IMR-90 (cell line): ENCODE data around the gene ALDH1B1. TPM values are rescaled to one million over a fixed set of nuclear protein-coding genes. Genes with fewer than 3 reads are reported as not detected.

ENCODE experiments used
- ATAC-seq: fragments of 200-7000 bp; cut with Tn5 transposase; 2 replicates; pipeline ENCODE4 v1.9.1; 2020; ENCODE audit warnings: low read depth, mild to moderate bottlenecking, moderate library complexity
- BruUV-seq: library from RNA; stranded (reverse); fragments of 400-500 nt; replicated peaks from 2 replicates; lab custom pipeline; 2021; lab: Mats Ljungman, UMichigan
- CTCF ChIA-PET: fragments of 300-600 bp; formaldehyde crosslinking; extraction: SDS; loops from one replicate; lab custom pipeline; 2021; ENCODE audit warnings: antibody characterized with exemption; lab: Yijun Ruan, JAX
- POLR2A ChIA-PET: fragments of 300-600 bp; sonication (Branson Sonifier 250); formaldehyde crosslinking; loops from one replicate; lab custom pipeline; 2022; ENCODE audit warnings: antibody characterized with exemption; ENCODE audit not compliant: unreplicated experiment; lab: Charles Lee
- DNase-seq: peaks from one replicate; pipeline ENCODE4 v3.0.0; 2013
- H2AFZ ChIP-seq: replicated peaks from 2 replicates; pipeline ENCODE3; 2013; ENCODE audit warnings: low read length, mild to moderate bottlenecking; ENCODE audit not compliant: poor library complexity
- H2AK5ac ChIP-seq: 2 replicates; pipeline ENCODE4 v1.6.1; 2013; ENCODE audit warnings: low read depth, low read length, inconsistent platforms
- H2AK9ac ChIP-seq: replicated peaks from 2 replicates; pipeline ENCODE3; 2013; ENCODE audit warnings: mild to moderate bottlenecking, low read depth, low read length, moderate library complexity; ENCODE audit not compliant: poor library complexity
- H2BK120ac ChIP-seq: 2 replicates; pipeline ENCODE4 v1.6.1; 2013; ENCODE audit warnings: low read depth, low read length, inconsistent platforms
- H2BK15ac ChIP-seq: 3 replicates; pipeline ENCODE4 v1.6.1; 2013; ENCODE audit warnings: low read depth, low read length, inconsistent platforms
- H2BK20ac ChIP-seq: 2 replicates; pipeline ENCODE4 v1.6.1; 2013; ENCODE audit warnings: low read depth, mild to moderate bottlenecking, inconsistent platforms, low read length, moderate library complexity
- H2BK5ac ChIP-seq: 2 replicates; pipeline ENCODE4 v1.6.1; 2013; ENCODE audit warnings: mild to moderate bottlenecking, low read depth, low read length, inconsistent platforms; ENCODE audit not compliant: poor library complexity, severe bottlenecking
- H3K14ac ChIP-seq: replicated peaks from 2 replicates; pipeline ENCODE4 v1.6.1; 2013; ENCODE audit warnings: low read depth, low read length, inconsistent platforms
- H3K18ac ChIP-seq: 2 replicates; pipeline ENCODE4 v1.6.1; 2013; ENCODE audit warnings: low read depth, low read length, control low read depth
- H3K23ac ChIP-seq: 2 replicates; pipeline ENCODE4 v1.6.1; 2013; ENCODE audit warnings: low read depth, low read length, inconsistent platforms
- H3K27ac ChIP-seq: 2 replicates; pipeline ENCODE4 v1.5.1; 2013; ENCODE audit warnings: mild to moderate bottlenecking, control low read depth, low read length; ENCODE audit not compliant: insufficient read depth
- H3K27me3 ChIP-seq: 2 replicates; pipeline ENCODE4 v1.6.1; 2013; ENCODE audit warnings: low read length; ENCODE audit not compliant: control insufficient read depth, insufficient read depth
- H3K36me3 ChIP-seq: 2 replicates; pipeline ENCODE4 v1.6.1; 2013; ENCODE audit warnings: low read length, mixed read lengths; ENCODE audit not compliant: control insufficient read depth, insufficient read depth
- H3K4ac ChIP-seq: 2 replicates; pipeline ENCODE4 v1.6.1; 2013; ENCODE audit warnings: low read depth, low read length, inconsistent platforms
- H3K4me1 ChIP-seq: 2 replicates; pipeline ENCODE4 v1.6.1; 2013; ENCODE audit warnings: low read length, mixed read lengths; ENCODE audit not compliant: control insufficient read depth, insufficient read depth
- H3K4me2 ChIP-seq: 2 replicates; pipeline ENCODE4 v1.6.1; 2013; ENCODE audit warnings: low read depth, mild to moderate bottlenecking, control low read depth, low read length, moderate library complexity
- H3K4me3 ChIP-seq: 2 replicates; pipeline ENCODE4 v1.5.1; 2013; ENCODE audit warnings: low read depth, mild to moderate bottlenecking, control low read depth, low read length, moderate library complexity; ENCODE audit not compliant: insufficient read depth
- H3K56ac ChIP-seq: 2 replicates; pipeline ENCODE4 v1.6.1; 2013; ENCODE audit warnings: low read length, inconsistent platforms; ENCODE audit not compliant: insufficient read depth; ENCODE audit errors: extremely low read depth
- H3K79me1 ChIP-seq, 2 experiments: 2 replicates each; pipeline ENCODE4 v1.6.1; 2013; ENCODE audit warnings: low read length in 2 of 2, inconsistent platforms in 1 of 2, low read depth in 1 of 2
- H3K9ac ChIP-seq: 2 replicates; pipeline ENCODE4 v1.6.1; 2013; ENCODE audit warnings: low read depth, low read length, control low read depth
- H3K9me1 ChIP-seq: 2 replicates; pipeline ENCODE4 v1.6.1; 2013; ENCODE audit warnings: low read length, inconsistent platforms; ENCODE audit not compliant: insufficient read depth
- H3K9me3 ChIP-seq: 2 replicates; pipeline ENCODE4 v1.6.1; 2013; ENCODE audit warnings: low read length; ENCODE audit not compliant: control insufficient read depth, insufficient read depth
- H4K20me1 ChIP-seq: 2 replicates; pipeline ENCODE4 v1.6.1; 2013; ENCODE audit warnings: low read length, inconsistent platforms; ENCODE audit not compliant: insufficient read depth
- H4K5ac ChIP-seq: 2 replicates; pipeline ENCODE4 v1.6.1; 2013; ENCODE audit warnings: mild to moderate bottlenecking, low read depth, low read length, control low read depth
- H4K8ac ChIP-seq, 2 experiments: 2 replicates each; pipeline ENCODE4 v1.6.1; 2013; ENCODE audit warnings: low read depth in 2 of 2, low read length in 2 of 2, control low read depth in 1 of 2, inconsistent platforms in 1 of 2
- H4K91ac ChIP-seq: 2 replicates; pipeline ENCODE4 v1.6.1; 2013; ENCODE audit warnings: low read depth, low read length, inconsistent platforms; ENCODE audit not compliant: insufficient read depth
- CHD1 ChIP-seq: IDR thresholded peaks from 2 replicates; pipeline ENCODE4 v1.6.1; 2012; ENCODE audit warnings: low read depth, low read length, improper control_type of control experiment
- NFE2L2 ChIP-seq: fragments of 150-350 bp; IDR thresholded peaks from 2 replicates; pipeline ENCODE4 v1.6.1; 2016; ENCODE audit warnings: low read depth, mild to moderate bottlenecking, low read length
- RFX5 ChIP-seq: IDR thresholded peaks from 2 replicates; pipeline ENCODE4 v1.8.0; 2012; ENCODE audit warnings: low read depth, mild to moderate bottlenecking, low read length, moderate library complexity
- SMC3 ChIP-seq: fragments of 150-350 bp; IDR thresholded peaks from 2 replicates; pipeline ENCODE4 v1.6.1; 2016; ENCODE audit warnings: low read depth, mild to moderate bottlenecking, antibody characterized with exemption, low read length, moderate library complexity
- WGBS, 2 experiments: methylation state at CpG; one replicate each; pipeline versions ENCODE4 v1.1.5 to v1.1.7; 2013; ENCODE audit warnings: missing lambda C conversion rate in 2 of 2; ENCODE audit not compliant: insufficient read length in 1 of 2; ENCODE audit errors: extremely low coverage in 2 of 2; 5-methylcytosine and 5-hydroxymethylcytosine counted together
- dilution Hi-C: fragments of 300-500 bp; cut with HindIII; formaldehyde crosslinking; loops from one replicate; pipeline ENCODE4 v1.14.3; 2018; ENCODE audit warnings: low sequenced_read_pairs; ENCODE audit not compliant: unreplicated experiment
- in situ Hi-C: fragments of 300-500 bp; cut with MboI; formaldehyde crosslinking; loops from 3 replicates; pipeline ENCODE4 v1.14.3; 2019; ENCODE audit warnings: low sequenced_read_pairs, inconsistent platforms, mixed read lengths
- intact Hi-C: fragments of 100-400 bp; cut with micrococcal nuclease; formaldehyde crosslinking; loops from 2 replicates; pipeline ENCODE4 v1.10.0; 2022
- polyA plus RNA-seq, 3 experiments: library from polyadenylated mRNA; depleted of rRNA; stranded (reverse); fragments of >200 nt; gene quantifications; 2 replicates each; pipeline ENCODE4 v1.2.3, GENCODE V29; 2012; ENCODE audit warnings: low replicate concordance in 1 of 3
- total RNA-seq: library from RNA; depleted of rRNA; stranded (reverse); fragments of >200 nt; gene quantifications from 2 replicates; pipeline ENCODE4 v1.2.3, GENCODE V29; 2012
- TF ChIP-seq, protein P1 (sequence below): fragments of 150-350 bp; IDR thresholded peaks from 2 replicates; pipeline ENCODE4 v1.6.1; 2016; ENCODE audit warnings: low read depth, mild to moderate bottlenecking, low read length, moderate library complexity, borderline replicate concordance
- TF ChIP-seq, protein P2 (sequence below): conservative IDR thresholded peaks from 2 replicates; pipeline ENCODE4 v1.5.1; 2012; ENCODE audit warnings: mild to moderate bottlenecking, low read depth, low read length, improper control_type of control experiment

ALDH1B1 gene
- total and polyA plus RNA-seq, 2 of the 4 experiments (the other 2 are of a cell fraction) = 29.6 to 37.6 TPM

- Histone ChIP-seq H2AK9ac (no peak overlapping the region), H3K27me3 (peaks cover 39% of the 10 kb centered on the region), H3K36me3 (no peaks in the 10 kb centered on the region), H2BK15ac (no peak overlapping the region), H3K9me3 (no peaks in the 10 kb centered on the region), H3K23ac (no peak overlapping the region), H3K9ac (no peak overlapping the region), H3K27ac (no peak overlapping the region), H2BK20ac (no peak overlapping the region), H3K4ac (no peak overlapping the region), H4K20me1 (no peaks in the 10 kb centered on the region), H3K14ac (no peak overlapping the region), H2AFZ (no peak overlapping the region), H3K56ac (no peak overlapping the region), H3K4me2 (no peak overlapping the region), H3K9me1 (no peaks in the 10 kb centered on the region), H3K18ac (no peak overlapping the region), H3K4me1 (no peaks in the 10 kb centered on the region), H2BK5ac (no peak overlapping the region), H3K4me3 (no peak overlapping the region), H3K79me1 (no peaks in the 10 kb centered on the region), H4K8ac (no peak overlapping the region), H4K91ac (no peak overlapping the region), H2BK120ac (no peak overlapping the region), H4K5ac (no peak overlapping the region), H2AK5ac (no peak overlapping the region)
- dilution Hi-C loops = no loop called here
- no TSS peak for BruUV-seq
- ChIA-PET CTCF (no interaction called here), POLR2A (no interaction called here)
- in situ Hi-C loops = loop anchor here (25.0 kb wide), 1 partner anchor 863 kb away; the partner anchor contains the start of gene POLR1E
- TF ChIP-seq RFX5 (no peak), SMC3 (no peak), CHD1 (no peak), NFE2L2 (no peak)
- TF ChIP-seq, protein P1, sequence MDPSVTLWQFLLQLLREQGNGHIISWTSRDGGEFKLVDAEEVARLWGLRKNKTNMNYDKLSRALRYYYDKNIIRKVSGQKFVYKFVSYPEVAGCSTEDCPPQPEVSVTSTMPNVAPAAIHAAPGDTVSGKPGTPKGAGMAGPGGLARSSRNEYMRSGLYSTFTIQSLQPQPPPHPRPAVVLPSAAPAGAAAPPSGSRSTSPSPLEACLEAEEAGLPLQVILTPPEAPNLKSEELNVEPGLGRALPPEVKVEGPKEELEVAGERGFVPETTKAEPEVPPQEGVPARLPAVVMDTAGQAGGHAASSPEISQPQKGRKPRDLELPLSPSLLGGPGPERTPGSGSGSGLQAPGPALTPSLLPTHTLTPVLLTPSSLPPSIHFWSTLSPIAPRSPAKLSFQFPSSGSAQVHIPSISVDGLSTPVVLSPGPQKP = no peak
- TF ChIP-seq, protein P2, sequence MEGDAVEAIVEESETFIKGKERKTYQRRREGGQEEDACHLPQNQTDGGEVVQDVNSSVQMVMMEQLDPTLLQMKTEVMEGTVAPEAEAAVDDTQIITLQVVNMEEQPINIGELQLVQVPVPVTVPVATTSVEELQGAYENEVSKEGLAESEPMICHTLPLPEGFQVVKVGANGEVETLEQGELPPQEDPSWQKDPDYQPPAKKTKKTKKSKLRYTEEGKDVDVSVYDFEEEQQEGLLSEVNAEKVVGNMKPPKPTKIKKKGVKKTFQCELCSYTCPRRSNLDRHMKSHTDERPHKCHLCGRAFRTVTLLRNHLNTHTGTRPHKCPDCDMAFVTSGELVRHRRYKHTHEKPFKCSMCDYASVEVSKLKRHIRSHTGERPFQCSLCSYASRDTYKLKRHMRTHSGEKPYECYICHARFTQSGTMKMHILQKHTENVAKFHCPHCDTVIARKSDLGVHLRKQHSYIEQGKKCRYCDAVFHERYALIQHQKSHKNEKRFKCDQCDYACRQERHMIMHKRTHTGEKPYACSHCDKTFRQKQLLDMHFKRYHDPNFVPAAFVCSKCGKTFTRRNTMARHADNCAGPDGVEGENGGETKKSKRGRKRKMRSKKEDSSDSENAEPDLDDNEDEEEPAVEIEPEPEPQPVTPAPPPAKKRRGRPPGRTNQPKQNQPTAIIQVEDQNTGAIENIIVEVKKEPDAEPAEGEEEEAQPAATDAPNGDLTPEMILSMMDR = no peak
- 55% methylated on average over 2 of the region's 2 CpGs; no CpG with 5 or more reads in 1 of the 2 experiments for WGBS, 2 experiments
- intact Hi-C loops = no loop called here
- ATAC-seq (no peak), DNase-seq (no peak)
Measured at GRCh38 chr9:38350529-38350928, 42.0 kb upstream of the ALDH1B1 start.
